CD8-positive, alpha-beta memory T cell (primary cell): Measurements from ENCODE around the gene TULP3. TPM values are rescaled to one million over a fixed set of nuclear protein-coding genes. Genes with fewer than 3 reads are reported as not detected.
"Not testable (repeated sequence)": the region's sequence is repeated elsewhere in the genome, so short reads cannot be mapped to it uniquely, and the experiment has no call there.

ENCODE experiments used
- CTCF ChIA-PET: fragments of 350-600 bp; sonication (Branson Sonifier 250); formaldehyde crosslinking; loops from one replicate; lab custom pipeline; 2021; ENCODE audit warnings: antibody characterized with exemption; lab: Charles Lee
- POLR2A ChIA-PET: fragments of 350-600 bp; sonication (Branson Sonifier 250); formaldehyde crosslinking; loops from one replicate; lab custom pipeline; 2021; ENCODE audit warnings: antibody characterized with exemption; lab: Charles Lee
- DNase-seq, 5 donors: peaks; one replicate each; pipeline versions ENCODE4 v3.0.0 to v3.0.0-alpha.2; 2020 to 2022; ENCODE audit warnings: mixed read lengths in 1 of 5
- H3K27ac ChIP-seq: one replicate; pipeline ENCODE4 v1.7.0; 2013; ENCODE audit warnings: low read depth, mild to moderate bottlenecking, low read length, moderate library complexity
- H3K27me3 ChIP-seq: 2 replicates; pipeline ENCODE4 v1.7.0; 2013; ENCODE audit warnings: low read length, mild to moderate bottlenecking; ENCODE audit not compliant: insufficient read depth, poor library complexity, severe bottlenecking
- H3K36me3 ChIP-seq: 2 replicates; pipeline ENCODE4 v1.7.0; 2013; ENCODE audit warnings: mild to moderate bottlenecking, low read length, moderate library complexity; ENCODE audit not compliant: insufficient read depth
- H3K4me1 ChIP-seq: 2 replicates; pipeline ENCODE4 v1.7.0; 2013; ENCODE audit warnings: mild to moderate bottlenecking, low read length, moderate library complexity; ENCODE audit not compliant: insufficient read depth
- H3K4me3 ChIP-seq: 2 replicates; pipeline ENCODE4 v1.7.0; 2013; ENCODE audit warnings: mild to moderate bottlenecking, low read length
- H3K9me3 ChIP-seq: 2 replicates; pipeline ENCODE4 v1.7.0; 2013; ENCODE audit warnings: mild to moderate bottlenecking, low read length
- H3K27ac Mint-ChIP-seq, 8 donors: one replicate each; pipeline ENCODE4 v1.8.0; 2020 to 2021; ENCODE audit warnings: mixed read lengths in 8 of 8, mild to moderate bottlenecking in 6 of 8, inconsistent platforms in 3 of 8, moderate library complexity in 3 of 8
- H3K27me3 Mint-ChIP-seq, 2 donors: one replicate each; pipeline ENCODE4 v1.8.0; 2020 to 2021; ENCODE audit warnings: mixed read lengths in 2 of 2, mild to moderate bottlenecking in 1 of 2, moderate library complexity in 1 of 2
- H3K36me3 Mint-ChIP-seq, 3 donors: one replicate each; pipeline ENCODE4 v1.8.0; 2020 to 2021; ENCODE audit warnings: mixed read lengths in 3 of 3, inconsistent platforms in 1 of 3, mild to moderate bottlenecking in 1 of 3
- H3K4me1 Mint-ChIP-seq, 3 donors: one replicate each; pipeline ENCODE4 v1.8.0; 2020 to 2021; ENCODE audit warnings: mixed read lengths in 3 of 3, inconsistent platforms in 1 of 3, mild to moderate bottlenecking in 1 of 3
- H3K4me3 Mint-ChIP-seq, 7 donors: one replicate each; pipeline ENCODE4 v1.8.0; 2020 to 2021; ENCODE audit warnings: mixed read lengths in 7 of 7, mild to moderate bottlenecking in 6 of 7, moderate library complexity in 4 of 7, inconsistent platforms in 2 of 7
- H3K9me3 Mint-ChIP-seq, 5 donors: one replicate each; pipeline ENCODE4 v1.8.0; 2020 to 2022; ENCODE audit warnings: mixed read lengths in 5 of 5, mild to moderate bottlenecking in 3 of 5, moderate library complexity in 2 of 5, inconsistent platforms in 1 of 5
- polyA plus RNA-seq: library from polyadenylated mRNA; unstranded; fragments of 300-500 nt; fragmentation: Illumina TruSeq; gene quantifications from one replicate; pipeline ENCODE4 v1.2.3, GENCODE V29; 2021
- total RNA-seq, 2 experiments: library from RNA; stranded (reverse); gene quantifications; one replicate each; pipeline ENCODE4 v1.2.3, GENCODE V29; 2021

The TULP3 gene
- total and polyA plus RNA-seq, 3 experiments from 2014 or later: 9.1 to 9.7 (median 9.3) TPM

- Mint-ChIP-seq H3K9me3 (no peaks in the 10 kb centered on the region), H3K4me1 (peaks cover 0 to 3% (median 2%) of the 10 kb centered on the region in 3 donors), H3K27ac (no peak overlapping the region), H3K4me3 (no peak overlapping the region), H3K36me3 (peaks cover 0 to 20% (median 0%) of the 10 kb centered on the region in 3 donors), H3K27me3 (no peaks in the 10 kb centered on the region)
- H3K27ac ChIP-seq: no peak overlapping the region
- H3K9me3 ChIP-seq: no peaks in the 10 kb centered on the region
- no peak overlapping the region for H3K4me3 ChIP-seq
- no peaks in the 10 kb centered on the region for H3K4me1 ChIP-seq
- POLR2A ChIA-PET: no interaction called here
- CTCF ChIA-PET: no interaction called here
- DNase-seq: no peak
- H3K36me3 ChIP-seq: no peaks in the 10 kb centered on the region
- H3K27me3 ChIP-seq: no peaks in the 10 kb centered on the region
Measured at GRCh38 chr12:2862876-2863275, 27.8 kb upstream of the TULP3 start.

- H3K4me1 ChIP-seq, H3K27me3 ChIP-seq, DNase-seq, H3K4me3 ChIP-seq, H3K4me3 Mint-ChIP-seq, H3K27me3 Mint-ChIP-seq, H3K9me3 ChIP-seq, H3K36me3 ChIP-seq, H3K9me3 Mint-ChIP-seq, CTCF ChIA-PET, H3K27ac Mint-ChIP-seq, H3K4me1 Mint-ChIP-seq, H3K27ac ChIP-seq: not testable (repeated sequence)
- POLR2A ChIA-PET: interaction anchor here (0.7 kb wide), 1 partner anchor 68 kb away, joined by 3 read pairs; no protein-coding TSS in a partner anchor
- H3K36me3 Mint-ChIP-seq: peaks cover 0 to 14% (median 0%) of the 10 kb centered on the region in 3 donors
Measured at GRCh38 chr12:2863402-2863801, 27.3 kb upstream of the TULP3 start.

- ChIA-PET CTCF (no interaction called here), POLR2A (interaction anchor here (0.7 kb wide), 1 partner anchor 68 kb away, joined by 3 read pairs; no protein-coding TSS in a partner anchor)
- no peaks in the 10 kb centered on the region for H3K9me3 ChIP-seq
- H3K4me3 ChIP-seq: no peak overlapping the region
- no peaks in the 10 kb centered on the region for H3K27me3 Mint-ChIP-seq
- no peaks in the 10 kb centered on the region for H3K9me3 Mint-ChIP-seq
- no peak overlapping the region for H3K4me3 Mint-ChIP-seq
- no peaks in the 10 kb centered on the region for H3K27me3 ChIP-seq
- no peak for DNase-seq
- no peaks in the 10 kb centered on the region for H3K4me1 ChIP-seq
- H3K27ac Mint-ChIP-seq: peak overlapping the region in 1 of 8 donors; percentile 68
- H3K36me3 ChIP-seq: no peaks in the 10 kb centered on the region
- H3K27ac ChIP-seq: no peak overlapping the region
- H3K4me1 Mint-ChIP-seq: peaks cover 5 to 10% (median 8%) of the 10 kb centered on the region in 3 donors
- peaks cover 0 to 8% (median 0%) of the 10 kb centered on the region in 3 donors for H3K36me3 Mint-ChIP-seq
Measured at GRCh38 chr12:2864198-2864597, 26.5 kb upstream of the TULP3 start.

DNA sequence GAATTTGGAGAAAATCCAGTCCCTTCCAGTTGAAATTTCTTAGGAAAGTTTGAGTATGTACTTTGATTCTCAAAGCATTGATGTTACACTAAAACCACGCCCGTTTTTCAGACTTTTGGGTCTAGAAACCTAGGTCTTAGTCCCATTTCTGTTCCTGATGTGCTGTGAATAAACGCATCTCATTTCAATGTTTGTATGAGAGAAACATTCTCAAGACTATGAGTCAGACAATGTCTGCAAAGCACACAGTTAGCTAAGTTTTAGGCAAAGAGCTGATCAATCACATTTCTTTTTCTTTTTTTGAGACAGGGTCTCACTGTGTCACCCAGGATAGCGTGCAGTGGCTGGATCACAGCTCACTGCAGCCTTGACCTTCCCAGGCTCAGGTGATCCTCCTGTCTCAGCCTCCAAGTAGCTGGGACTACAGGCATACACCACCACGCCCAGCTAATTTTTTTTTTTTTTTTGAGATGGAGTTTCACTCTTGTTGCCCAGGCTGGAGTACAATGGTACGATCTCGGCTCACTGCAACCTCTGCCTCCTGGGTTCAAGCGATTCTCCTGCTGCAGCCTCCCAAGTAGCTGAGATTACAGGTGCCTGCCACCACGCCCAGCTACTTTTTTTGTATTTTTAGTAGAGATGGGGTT, 21.6 kb upstream of the TULP3 start:
- H3K4me1 Mint-ChIP-seq, POLR2A ChIA-PET, H3K4me1 ChIP-seq, H3K27me3 ChIP-seq, H3K4me3 Mint-ChIP-seq, H3K36me3 ChIP-seq, DNase-seq, H3K27ac ChIP-seq, CTCF ChIA-PET, H3K27me3 Mint-ChIP-seq, H3K4me3 ChIP-seq, H3K36me3 Mint-ChIP-seq, H3K9me3 Mint-ChIP-seq, H3K27ac Mint-ChIP-seq, H3K9me3 ChIP-seq: not testable (repeated sequence)

- Mint-ChIP-seq H3K36me3 (peaks cover 0 to 19% (median 0%) of the 10 kb centered on the region in 3 donors), H3K27me3 (peaks cover 0 to 3% of the 10 kb centered on the region in 2 donors), H3K9me3 (no peaks in the 10 kb centered on the region), H3K4me1 (peaks cover 31 to 42% (median 34%) of the 10 kb centered on the region in 3 donors), H3K27ac (peak overlapping the region; percentile 59 to 99 (median 86)), H3K4me3 (peak overlapping the region; percentile 80 to 100 (median 87))
- Histone ChIP-seq H3K4me3 (peak overlapping the region; percentile 78), H3K27me3 (no peaks in the 10 kb centered on the region), H3K9me3 (no peaks in the 10 kb centered on the region), H3K36me3 (no peaks in the 10 kb centered on the region), H3K4me1 (peaks cover 27% of the 10 kb centered on the region), H3K27ac (peak overlapping the region; percentile 92)
- ChIA-PET POLR2A (interaction anchor here (1.1 to 1.5 kb wide), 5 partner anchors 9 to 185 kb away, joined by 3 to 13 read pairs (median 6); partner anchors contain the start of genes ITFG2 and TULP3), CTCF (no interaction called here)
- no peak for DNase-seq
Measured at GRCh38 chr12:2876431-2877046, 14.2 kb upstream of the TULP3 start.

- Mint-ChIP-seq H3K4me1 (peaks cover 33 to 47% (median 39%) of the 10 kb centered on the region in 3 donors), H3K27ac (peak within 1 kb of the TSS; percentile 98 to 100 (median 100)), H3K27me3 (peaks cover 0 to 3% of the 10 kb centered on the region in 2 donors), H3K36me3 (peaks cover 0 to 22% (median 0%) of the 10 kb centered on the region in 3 donors), H3K4me3 (peak within 1 kb of the TSS; percentile 98 to 100 (median 99)), H3K9me3 (no peaks in the 10 kb centered on the region)
- peak within 1 kb of the TSS; percentile 92 for H3K27ac ChIP-seq
- H3K36me3 ChIP-seq: no peaks in the 10 kb centered on the region
- H3K4me1 ChIP-seq: peaks cover 27% of the 10 kb centered on the region
- peak within 1 kb of the TSS; percentile 78 for H3K4me3 ChIP-seq
- ChIA-PET POLR2A (interaction anchor here (1.1 to 1.5 kb wide), 5 partner anchors 8 to 186 kb away, joined by 3 to 13 read pairs (median 6); partner anchors contain the start of genes ITFG2 and TULP3), CTCF (interaction anchor here (1.2 to 1.9 kb wide), 2 partner anchors 10 to 13 kb away, joined by 5 to 7 read pairs; partner anchors contain the start of gene TULP3)
- DNase-seq: peak; percentile 83 to 90 (median 85)
- H3K9me3 ChIP-seq: no peaks in the 10 kb centered on the region
- no peaks in the 10 kb centered on the region for H3K27me3 ChIP-seq
Measured at GRCh38 chr12:2877047-2877952, 13.4 kb upstream of the TULP3 start, which contains the start of the genes FOXM1 and RHNO1. Gene FOXM1 (minus strand): TSS chr12:2877174. CDS start chr12:2874478, 2,696 bp downstream. Gene RHNO1 (plus strand): TSS chr12:2877223. CDS start chr12:2885367, 8,144 bp downstream.

- peaks cover 33 to 47% (median 39%) of the 10 kb centered on the region in 3 donors for H3K4me1 Mint-ChIP-seq
- H3K9me3 ChIP-seq: no peaks in the 10 kb centered on the region
- no peaks in the 10 kb centered on the region for H3K9me3 Mint-ChIP-seq
- no peaks in the 10 kb centered on the region for H3K27me3 ChIP-seq
- peak overlapping the region; percentile 98 to 100 (median 100) for H3K27ac Mint-ChIP-seq
- H3K4me1 ChIP-seq: peaks cover 27% of the 10 kb centered on the region
- no peaks in the 10 kb centered on the region for H3K36me3 ChIP-seq
- H3K4me3 Mint-ChIP-seq: peak overlapping the region; percentile 98 to 100 (median 99)
- no peak for DNase-seq
- POLR2A ChIA-PET: interaction anchor here (1.4 to 2.0 kb wide), 2 partner anchors 12 to 187 kb away, joined by 6 to 8 read pairs; partner anchors contain the start of gene TULP3
- CTCF ChIA-PET: interaction anchor here (0.7 to 1.9 kb wide), 4 partner anchors 10 to 17 kb away, joined by 3 to 7 read pairs (median 4); partner anchors contain the start of gene TULP3
- H3K36me3 Mint-ChIP-seq: peaks cover 0 to 22% (median 0%) of the 10 kb centered on the region in 3 donors
- peaks cover 0 to 3% of the 10 kb centered on the region in 2 donors for H3K27me3 Mint-ChIP-seq
- peak overlapping the region; percentile 92 for H3K27ac ChIP-seq
- peak overlapping the region; percentile 78 for H3K4me3 ChIP-seq
Measured at GRCh38 chr12:2877953-2878732, 12.5 kb upstream of the TULP3 start.
